Endothelial cell (in vitro differentiated cells): Measurements from ENCODE around the gene TRMT1L. TPM values are rescaled to one million over a fixed set of nuclear protein-coding genes. Genes with fewer than 3 reads are reported as not detected.

Source experiments
- DNase-seq: peaks from one replicate; pipeline ENCODE4 v3.0.0; 2021; ENCODE audit warnings: low spot score
- H3K27ac Mint-ChIP-seq: one replicate; pipeline ENCODE4 v1.8.0; 2021; ENCODE audit warnings: mixed read lengths, inconsistent platforms; ENCODE audit not compliant: unreplicated experiment
- H3K27me3 Mint-ChIP-seq: one replicate; pipeline ENCODE4 v1.8.0; 2021; ENCODE audit warnings: mild to moderate bottlenecking, moderate library complexity, mixed read lengths, inconsistent platforms; ENCODE audit not compliant: unreplicated experiment
- H3K36me3 Mint-ChIP-seq: one replicate; pipeline ENCODE4 v1.8.0; 2021; ENCODE audit warnings: mild to moderate bottlenecking, low read depth, mixed read lengths, inconsistent platforms; ENCODE audit not compliant: unreplicated experiment
- H3K4me1 Mint-ChIP-seq: one replicate; pipeline ENCODE4 v1.8.0; 2021; ENCODE audit warnings: mild to moderate bottlenecking, mixed read lengths, inconsistent platforms; ENCODE audit not compliant: unreplicated experiment
- H3K4me3 Mint-ChIP-seq: one replicate; pipeline ENCODE4 v1.8.0; 2021; ENCODE audit warnings: mild to moderate bottlenecking, mixed read lengths, inconsistent platforms; ENCODE audit not compliant: unreplicated experiment
- H3K9me3 Mint-ChIP-seq: one replicate; pipeline ENCODE4 v1.8.0; 2021; ENCODE audit warnings: mixed read lengths, inconsistent platforms; ENCODE audit not compliant: unreplicated experiment
- CTCF ChIP-seq: fragments of 200-600 bp; sonication (generic); IDR thresholded peaks from one replicate; pipeline ENCODE4 v1.5.0; 2021; ENCODE audit warnings: antibody characterized with exemption; ENCODE audit not compliant: unreplicated experiment
- total RNA-seq: library from RNA; stranded (reverse); fragmentation: NEBNext Ultra II Directional; extraction: Animal tissue kit (Norgen Biotek cat#: 25700); gene quantifications from one replicate; pipeline ENCODE4 v1.2.1, GENCODE V29; 2021; ENCODE audit not compliant: unreplicated experiment

Gene TRMT1L
- total RNA-seq, 1 donor from 2014 or later = 17.4 TPM

DNA sequence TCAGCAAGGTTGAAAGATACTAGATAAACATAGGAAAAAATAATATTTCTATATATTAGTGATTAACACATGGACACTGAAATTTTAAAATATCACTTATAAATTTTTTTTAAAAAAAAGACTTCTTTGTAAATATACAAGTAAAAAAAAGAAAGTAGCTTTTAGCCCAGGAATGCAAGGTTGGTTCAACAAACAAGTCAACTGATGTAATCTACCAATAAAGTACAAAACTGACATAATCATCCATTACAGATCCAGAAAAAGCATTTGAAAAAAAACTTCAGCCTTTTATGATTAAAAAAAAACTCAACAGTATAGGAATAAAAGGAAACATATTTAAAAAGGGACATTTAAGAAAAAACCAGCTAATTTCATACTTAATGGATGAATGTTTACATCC is 48.4 kb downstream of the TRMT1L start:
- H3K9me3 Mint-ChIP-seq = peaks cover 5% of the 10 kb centered on the region
- DNase-seq = no peak
- H3K36me3 Mint-ChIP-seq = peaks cover 9% of the 10 kb centered on the region
- H3K27ac Mint-ChIP-seq = no peak overlapping the region
- peaks cover 4% of the 10 kb centered on the region for H3K27me3 Mint-ChIP-seq
- H3K4me3 Mint-ChIP-seq = no peak overlapping the region
- H3K4me1 Mint-ChIP-seq = peaks cover 25% of the 10 kb centered on the region
- no peak for TF ChIP-seq CTCF

- H3K4me1 Mint-ChIP-seq = peaks cover 28% of the 10 kb centered on the region
- DNase-seq = no peak
- H3K4me3 Mint-ChIP-seq = no peak overlapping the region
- H3K27me3 Mint-ChIP-seq = peaks cover 4% of the 10 kb centered on the region
- peaks cover 9% of the 10 kb centered on the region for H3K36me3 Mint-ChIP-seq
- no peak for TF ChIP-seq CTCF
- H3K9me3 Mint-ChIP-seq = peaks cover 5% of the 10 kb centered on the region
- H3K27ac Mint-ChIP-seq = peak overlapping the region; percentile 74
Observed at GRCh38 chr1:185105121-185105520, 51.6 kb downstream of the TRMT1L start.

GRCh38 chr1:185104083-185104482 is 52.7 kb downstream of the TRMT1L start:
- peaks cover 4% of the 10 kb centered on the region for H3K27me3 Mint-ChIP-seq
- no peak overlapping the region for H3K27ac Mint-ChIP-seq
- H3K36me3 Mint-ChIP-seq = peaks cover 4% of the 10 kb centered on the region
- H3K4me3 Mint-ChIP-seq = no peak overlapping the region
- DNase-seq = no peak
- peaks cover under 1% of the 10 kb centered on the region for H3K9me3 Mint-ChIP-seq
- H3K4me1 Mint-ChIP-seq = peaks cover 28% of the 10 kb centered on the region
- TF ChIP-seq CTCF = no peak

- Mint-ChIP-seq H3K27me3 (no peaks in the 10 kb centered on the region), H3K4me1 (peaks cover 9% of the 10 kb centered on the region), H3K4me3 (no peak overlapping the region), H3K27ac (no peak overlapping the region), H3K36me3 (peaks cover 11% of the 10 kb centered on the region), H3K9me3 (no peaks in the 10 kb centered on the region)
- no peak for DNase-seq
- TF ChIP-seq CTCF = no peak
Observed at GRCh38 chr1:185096531-185096930, 60.2 kb downstream of the TRMT1L start.

GRCh38 chr1:185094761-185095160 is 62.0 kb downstream of the TRMT1L start:
- Mint-ChIP-seq H3K4me3 (no peak overlapping the region), H3K27ac (no peak overlapping the region), H3K36me3 (peaks cover 11% of the 10 kb centered on the region), H3K9me3 (no peaks in the 10 kb centered on the region), H3K27me3 (no peaks in the 10 kb centered on the region), H3K4me1 (peaks cover 9% of the 10 kb centered on the region)
- DNase-seq = no peak
- no peak for TF ChIP-seq CTCF
